ENCODE measurements around the gene RERE.

The RERE gene

GRCh38 chr1:8529901-8530300, 287.5 kb downstream of the RERE start:
- Histone ChIP-seq H3K36me3 (ENCODE audit: control insufficient read depth, insufficient read depth, low read length) (peaks cover 3% of the 10 kb centered on the region), H3K9me3 (ENCODE audit: control insufficient read depth, insufficient read depth, low read length) (no peaks in the 10 kb centered on the region), H3K9ac (ENCODE audit: low read depth, low read length) (no peak overlapping the region), H3K4me3 (ENCODE audit: low read depth, low read length) (no peak overlapping the region), H3K4me1 (ENCODE audit: control insufficient read depth, insufficient read depth, low read length) (peaks cover 12% of the 10 kb centered on the region), H3K27me3 (ENCODE audit: control insufficient read depth, insufficient read depth, low read length) (no peaks in the 10 kb centered on the region)

DNA sequence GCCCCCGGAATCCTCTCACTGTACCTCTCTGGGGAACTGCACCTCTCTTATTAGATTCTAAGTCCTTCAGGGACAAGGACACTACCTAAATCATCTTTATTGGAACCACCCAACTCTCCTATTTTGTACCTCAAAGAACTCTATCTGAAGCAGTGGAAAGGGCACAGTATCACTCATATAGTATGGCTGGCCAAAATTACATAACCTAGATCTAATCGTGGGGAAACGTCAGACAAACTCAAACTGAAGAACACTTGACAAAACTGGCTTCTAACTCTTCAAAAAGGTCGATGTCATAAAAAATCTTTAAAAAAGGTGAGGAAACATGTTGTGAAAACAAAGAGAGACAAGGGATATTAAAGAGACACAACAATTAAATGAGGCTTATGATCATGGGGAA, 289.5 kb downstream of the RERE start:
- Histone ChIP-seq H3K36me3 (ENCODE audit: control insufficient read depth, insufficient read depth, low read length) (peaks cover 3% of the 10 kb centered on the region), H3K4me3 (ENCODE audit: low read depth, low read length) (no peak overlapping the region), H3K9me3 (ENCODE audit: control insufficient read depth, insufficient read depth, low read length) (no peaks in the 10 kb centered on the region), H3K27me3 (ENCODE audit: control insufficient read depth, insufficient read depth, low read length) (no peaks in the 10 kb centered on the region), H3K9ac (ENCODE audit: low read depth, low read length) (no peak overlapping the region), H3K4me1 (ENCODE audit: control insufficient read depth, insufficient read depth, low read length) (peaks cover 19% of the 10 kb centered on the region)

DNA sequence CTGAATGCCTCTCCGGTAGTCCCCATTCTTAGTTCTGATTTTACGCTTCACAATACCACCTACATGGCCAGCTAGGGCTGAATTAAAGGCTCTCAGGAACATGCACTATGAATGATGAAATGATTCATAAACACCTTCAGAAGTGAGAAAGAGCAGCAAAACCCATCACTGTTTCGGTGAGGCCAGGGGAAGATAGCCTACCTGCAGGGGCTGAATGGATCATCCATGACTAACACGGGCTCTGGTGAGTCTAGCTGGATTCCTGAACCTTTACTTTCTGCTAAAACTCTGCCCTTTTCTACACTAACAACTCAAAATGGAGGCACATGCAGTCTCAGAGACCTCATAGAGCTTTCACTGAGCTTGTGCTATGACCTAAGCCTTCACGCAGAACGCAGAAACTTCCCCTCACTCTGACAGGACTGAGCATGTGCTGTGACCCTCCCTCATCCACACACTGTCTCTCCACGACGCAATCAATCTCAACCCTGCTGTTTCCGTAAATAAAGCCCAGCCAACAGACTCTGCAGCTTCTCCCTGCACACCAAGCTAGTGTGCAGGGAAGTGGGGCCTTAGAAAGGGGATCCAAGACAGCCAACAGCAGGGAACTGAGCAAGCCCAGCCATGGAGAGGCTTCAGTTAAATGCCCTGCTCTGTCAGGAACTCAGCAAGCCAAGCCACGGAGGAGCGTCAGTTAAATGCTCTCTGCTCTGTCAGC, 291.7 kb downstream of the RERE start:
- no peaks in the 10 kb centered on the region for H3K9me3 ChIP-seq (ENCODE audit: control insufficient read depth, insufficient read depth, low read length)
- H3K4me1 ChIP-seq (ENCODE audit: control insufficient read depth, insufficient read depth, low read length): peaks cover 21% of the 10 kb centered on the region
- no peaks in the 10 kb centered on the region for H3K27me3 ChIP-seq (ENCODE audit: control insufficient read depth, insufficient read depth, low read length)
- H3K4me3 ChIP-seq (ENCODE audit: low read depth, low read length): peak overlapping the region; percentile 30
- H3K36me3 ChIP-seq (ENCODE audit: control insufficient read depth, insufficient read depth, low read length): peaks cover 3% of the 10 kb centered on the region
- H3K9ac ChIP-seq (ENCODE audit: low read depth, low read length): peak overlapping the region; percentile 70

DNA sequence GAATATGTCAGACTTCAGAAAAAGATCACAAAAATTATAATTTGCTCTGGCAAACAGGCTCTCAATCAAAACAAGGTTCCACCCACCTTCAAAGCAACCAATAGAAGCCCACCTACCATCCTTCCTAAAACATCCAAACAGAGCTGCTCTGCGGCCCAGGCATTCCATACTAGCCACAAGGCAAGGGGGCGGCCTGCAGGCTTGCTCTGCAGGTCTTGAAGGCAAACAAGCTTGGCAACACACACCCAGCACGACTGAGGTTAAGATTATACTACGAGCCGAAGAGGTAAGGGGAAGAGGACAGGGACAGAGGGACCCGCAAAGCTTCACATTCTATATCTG, 292.3 kb downstream of the RERE start:
- H3K4me1 ChIP-seq (ENCODE audit: control insufficient read depth, insufficient read depth, low read length): peaks cover 21% of the 10 kb centered on the region
- peaks cover 3% of the 10 kb centered on the region for H3K36me3 ChIP-seq (ENCODE audit: control insufficient read depth, insufficient read depth, low read length)
- peak overlapping the region; percentile 30 for H3K4me3 ChIP-seq (ENCODE audit: low read depth, low read length)
- no peaks in the 10 kb centered on the region for H3K27me3 ChIP-seq (ENCODE audit: control insufficient read depth, insufficient read depth, low read length)
- H3K9me3 ChIP-seq (ENCODE audit: control insufficient read depth, insufficient read depth, low read length): no peaks in the 10 kb centered on the region
- peak overlapping the region; percentile 70 for H3K9ac ChIP-seq (ENCODE audit: low read depth, low read length)

- H3K4me1 ChIP-seq (ENCODE audit: control insufficient read depth, insufficient read depth, low read length): peaks cover 21% of the 10 kb centered on the region
- H3K9ac ChIP-seq (ENCODE audit: low read depth, low read length): no peak overlapping the region
- no peaks in the 10 kb centered on the region for H3K27me3 ChIP-seq (ENCODE audit: control insufficient read depth, insufficient read depth, low read length)
- no peaks in the 10 kb centered on the region for H3K9me3 ChIP-seq (ENCODE audit: control insufficient read depth, insufficient read depth, low read length)
- peaks cover 2% of the 10 kb centered on the region for H3K36me3 ChIP-seq (ENCODE audit: control insufficient read depth, insufficient read depth, low read length)
- no peak overlapping the region for H3K4me3 ChIP-seq (ENCODE audit: low read depth, low read length)
Observed at GRCh38 chr1:8524627-8525157, 292.7 kb downstream of the RERE start.

DNA sequence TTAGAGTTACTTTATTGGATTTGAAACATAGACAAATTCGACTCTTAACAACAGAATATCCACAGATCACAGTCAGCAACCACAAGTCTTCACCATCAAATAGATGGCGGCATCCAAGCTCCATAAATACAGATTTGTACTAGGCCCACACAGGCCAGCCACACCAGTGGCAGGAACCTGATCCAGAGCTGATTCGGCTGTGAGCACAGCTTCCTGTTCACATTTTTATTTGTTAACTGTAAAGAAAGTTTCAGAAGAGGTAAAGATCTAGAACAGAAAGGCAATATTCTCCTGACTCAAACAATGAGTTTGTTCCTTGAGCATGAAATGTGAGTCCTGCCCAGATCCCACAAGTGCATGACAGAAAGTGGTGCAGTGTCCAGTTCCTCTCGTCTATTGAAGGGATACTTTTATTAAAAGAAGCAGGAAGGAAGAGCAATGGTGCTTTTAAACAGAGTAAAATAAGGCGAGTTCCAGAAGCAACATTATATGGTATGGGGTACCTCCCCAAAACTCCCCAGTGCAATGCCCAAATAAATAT, 293.7 kb downstream of the RERE start:
- Histone ChIP-seq H3K9ac (ENCODE audit: low read depth, low read length) (no peak overlapping the region), H3K4me3 (ENCODE audit: low read depth, low read length) (no peak overlapping the region), H3K4me1 (ENCODE audit: control insufficient read depth, insufficient read depth, low read length) (peaks cover 21% of the 10 kb centered on the region), H3K27me3 (ENCODE audit: control insufficient read depth, insufficient read depth, low read length) (no peaks in the 10 kb centered on the region), H3K9me3 (ENCODE audit: control insufficient read depth, insufficient read depth, low read length) (no peaks in the 10 kb centered on the region), H3K36me3 (ENCODE audit: control insufficient read depth, insufficient read depth, low read length) (no peaks in the 10 kb centered on the region)

DNA sequence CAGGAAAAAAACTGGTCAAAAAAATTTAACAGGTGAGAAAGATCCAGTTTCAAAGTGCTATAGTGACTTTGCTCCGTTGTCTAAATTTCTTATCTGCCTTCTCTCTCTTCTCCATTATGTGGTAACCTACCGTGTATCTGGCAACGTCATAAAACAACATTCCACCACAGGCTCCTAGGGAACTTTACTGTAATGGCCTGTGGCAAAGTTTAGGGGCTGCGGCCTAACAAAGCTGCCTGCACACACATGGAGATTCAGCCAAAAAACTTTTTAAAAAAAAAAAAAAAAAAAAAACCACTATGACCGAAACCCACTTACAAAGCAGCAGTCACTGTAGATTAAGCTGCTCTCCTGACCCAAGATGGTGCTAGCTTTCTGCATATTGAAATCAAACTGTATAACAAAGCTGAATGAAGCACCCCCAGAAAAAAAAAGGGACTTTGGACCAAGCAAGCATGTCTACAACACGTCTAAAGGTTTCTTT, 296.9 kb downstream of the RERE start:
- no peak overlapping the region for H3K4me3 ChIP-seq (ENCODE audit: low read depth, low read length)
- H3K9ac ChIP-seq (ENCODE audit: low read depth, low read length): no peak overlapping the region
- peaks cover 21% of the 10 kb centered on the region for H3K4me1 ChIP-seq (ENCODE audit: control insufficient read depth, insufficient read depth, low read length)
- H3K9me3 ChIP-seq (ENCODE audit: control insufficient read depth, insufficient read depth, low read length): no peaks in the 10 kb centered on the region
- H3K36me3 ChIP-seq (ENCODE audit: control insufficient read depth, insufficient read depth, low read length): no peaks in the 10 kb centered on the region
- H3K27me3 ChIP-seq (ENCODE audit: control insufficient read depth, insufficient read depth, low read length): no peaks in the 10 kb centered on the region

- H3K9ac ChIP-seq (ENCODE audit: low read depth, low read length): no peak overlapping the region
- no peaks in the 10 kb centered on the region for H3K9me3 ChIP-seq (ENCODE audit: control insufficient read depth, insufficient read depth, low read length)
- H3K4me1 ChIP-seq (ENCODE audit: control insufficient read depth, insufficient read depth, low read length): peaks cover 10% of the 10 kb centered on the region
- H3K4me3 ChIP-seq (ENCODE audit: low read depth, low read length): no peak overlapping the region
- no peaks in the 10 kb centered on the region for H3K27me3 ChIP-seq (ENCODE audit: control insufficient read depth, insufficient read depth, low read length)
- H3K36me3 ChIP-seq (ENCODE audit: control insufficient read depth, insufficient read depth, low read length): no peaks in the 10 kb centered on the region
Observed at GRCh38 chr1:8519167-8519566, 298.3 kb downstream of the RERE start.

DNA sequence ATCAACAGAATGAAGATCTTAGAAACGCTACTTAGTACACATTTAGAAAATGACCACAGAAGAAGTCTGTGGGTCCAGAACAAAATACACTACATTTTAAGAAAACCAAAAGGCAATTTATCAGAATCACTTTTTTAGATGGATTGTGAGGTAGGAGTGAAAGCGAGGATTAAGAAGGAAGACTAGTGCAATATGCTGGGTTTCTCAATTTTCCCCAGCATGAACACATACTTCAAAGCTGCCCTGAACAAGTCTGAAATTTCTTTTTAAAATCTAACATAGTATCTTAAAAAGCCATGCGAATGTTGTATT, 299.0 kb downstream of the RERE start:
- H3K27me3 ChIP-seq (ENCODE audit: control insufficient read depth, insufficient read depth, low read length): no peaks in the 10 kb centered on the region
- H3K9me3 ChIP-seq (ENCODE audit: control insufficient read depth, insufficient read depth, low read length): no peaks in the 10 kb centered on the region
- H3K4me1 ChIP-seq (ENCODE audit: control insufficient read depth, insufficient read depth, low read length): peaks cover 10% of the 10 kb centered on the region
- H3K36me3 ChIP-seq (ENCODE audit: control insufficient read depth, insufficient read depth, low read length): no peaks in the 10 kb centered on the region
- H3K9ac ChIP-seq (ENCODE audit: low read depth, low read length): no peak overlapping the region
- H3K4me3 ChIP-seq (ENCODE audit: low read depth, low read length): no peak overlapping the region

DNA sequence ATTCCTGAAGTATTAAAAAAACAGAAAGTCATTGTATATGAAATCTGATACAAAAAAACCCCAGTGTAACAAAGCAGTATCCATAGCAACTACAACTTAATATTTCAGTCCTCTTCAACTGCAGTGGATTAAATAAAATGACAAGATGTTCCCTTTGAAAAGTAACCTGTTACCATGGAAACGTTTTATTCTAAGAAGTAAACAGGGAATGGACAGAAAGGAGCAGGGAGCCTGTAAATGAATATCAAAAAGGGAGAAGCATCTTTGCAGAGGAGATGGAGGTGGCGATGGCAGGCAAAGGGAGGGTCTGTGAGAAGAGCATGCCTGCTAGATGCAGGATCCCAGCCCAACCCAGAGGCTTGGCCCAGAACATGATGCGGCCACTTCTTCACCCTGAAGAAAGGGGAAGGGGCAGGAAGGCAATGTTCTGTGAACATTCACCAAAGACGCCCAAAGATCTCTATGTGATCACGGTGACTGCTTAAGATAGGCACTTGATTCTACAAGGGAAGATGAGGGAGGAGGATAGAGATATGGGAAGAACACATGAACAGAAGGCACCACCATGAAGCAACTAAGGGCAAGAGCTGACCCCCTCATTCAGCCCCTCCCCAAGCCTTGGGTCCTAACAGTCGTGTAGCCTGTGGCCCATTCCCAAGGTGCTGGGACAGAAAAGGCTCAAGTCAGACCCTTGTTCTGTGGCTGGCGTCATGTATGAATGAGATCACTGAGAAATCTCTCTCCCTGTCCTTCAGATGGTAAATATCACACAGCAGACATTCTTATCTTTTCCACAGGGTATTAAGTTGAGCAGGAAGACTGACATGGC, 299.6 kb downstream of the RERE start:
- no peaks in the 10 kb centered on the region for H3K27me3 ChIP-seq (ENCODE audit: control insufficient read depth, insufficient read depth, low read length)
- no peaks in the 10 kb centered on the region for H3K36me3 ChIP-seq (ENCODE audit: control insufficient read depth, insufficient read depth, low read length)
- H3K4me3 ChIP-seq (ENCODE audit: low read depth, low read length): no peak overlapping the region
- no peak overlapping the region for H3K9ac ChIP-seq (ENCODE audit: low read depth, low read length)
- no peaks in the 10 kb centered on the region for H3K9me3 ChIP-seq (ENCODE audit: control insufficient read depth, insufficient read depth, low read length)
- H3K4me1 ChIP-seq (ENCODE audit: control insufficient read depth, insufficient read depth, low read length): peaks cover 10% of the 10 kb centered on the region

DNA sequence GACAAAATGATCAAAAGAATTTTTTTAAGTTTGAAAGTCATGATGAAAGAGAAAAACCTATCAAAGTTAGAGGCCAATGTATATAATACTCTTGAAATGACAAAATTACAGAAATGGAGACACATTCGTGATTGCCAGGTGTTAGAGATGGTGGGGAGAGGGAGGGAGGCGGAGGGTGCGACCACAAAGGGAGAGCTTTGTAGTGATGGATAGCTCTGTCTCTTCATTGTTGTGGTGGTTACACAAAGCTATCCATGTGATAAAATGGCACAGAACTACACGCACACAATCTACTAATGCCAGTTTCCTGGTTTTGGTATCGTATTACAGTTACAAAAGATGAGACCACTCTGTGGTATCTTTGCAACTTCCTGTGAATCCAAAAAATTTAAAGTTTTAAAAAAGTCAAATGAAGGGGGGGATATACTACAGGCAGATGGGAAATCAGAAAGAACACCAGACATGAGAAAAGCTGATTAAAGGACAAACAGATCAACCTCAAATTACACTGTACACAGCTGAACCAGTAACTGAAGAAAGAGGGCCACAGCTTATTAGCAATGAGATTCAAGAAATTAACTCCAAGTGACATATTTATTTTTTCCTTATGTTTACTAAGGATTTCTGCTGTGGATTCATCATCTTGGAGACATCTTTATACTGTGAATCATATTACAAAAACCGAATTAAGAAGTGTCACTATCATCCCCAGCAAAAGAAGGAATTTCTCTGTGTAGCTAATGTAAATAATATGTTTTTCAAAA, 300.5 kb downstream of the RERE start:
- Histone ChIP-seq H3K4me1 (ENCODE audit: control insufficient read depth, insufficient read depth, low read length) (peaks cover 10% of the 10 kb centered on the region), H3K36me3 (ENCODE audit: control insufficient read depth, insufficient read depth, low read length) (no peaks in the 10 kb centered on the region), H3K27me3 (ENCODE audit: control insufficient read depth, insufficient read depth, low read length) (no peaks in the 10 kb centered on the region), H3K9me3 (ENCODE audit: control insufficient read depth, insufficient read depth, low read length) (no peaks in the 10 kb centered on the region), H3K9ac (ENCODE audit: low read depth, low read length) (no peak overlapping the region), H3K4me3 (ENCODE audit: low read depth, low read length) (no peak overlapping the region)
